ENCODE data around the gene GINS2. TPM values are rescaled to one million over a fixed set of nuclear protein-coding genes. Genes with fewer than 3 reads are reported as not detected.

The GINS2 gene
- total RNA-seq, 3 donors from 2014 or later = 0.66 to 3.1 (median 1.1) TPM

DNA sequence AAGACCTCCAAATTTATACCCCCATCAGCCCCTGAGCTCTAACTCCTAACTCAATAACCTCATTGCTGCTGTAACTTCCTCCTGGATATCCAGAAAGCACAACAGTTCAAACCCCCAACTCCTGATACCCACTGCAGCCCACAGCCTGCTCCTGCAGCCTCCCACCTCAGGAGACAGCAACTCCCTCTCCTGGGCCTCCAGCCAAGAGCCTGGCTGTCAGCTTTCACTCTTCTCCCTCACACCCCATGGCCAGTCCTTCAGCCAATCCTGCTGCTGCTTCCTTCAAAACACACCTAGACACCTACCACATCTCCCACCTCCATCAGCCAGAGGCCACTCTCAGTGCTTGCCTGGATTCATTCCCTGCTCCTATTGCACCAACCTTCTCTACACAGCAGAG lies 5.4 kb downstream of the GINS2 start:
- H3K4me1 ChIP-seq = peaks cover 0 to 3% of the 10 kb centered on the region in 2 donors

GRCh38 chr16:85682516-85682915 lies 6.2 kb downstream of the GINS2 start:
- TF ChIP-seq, protein P1, sequence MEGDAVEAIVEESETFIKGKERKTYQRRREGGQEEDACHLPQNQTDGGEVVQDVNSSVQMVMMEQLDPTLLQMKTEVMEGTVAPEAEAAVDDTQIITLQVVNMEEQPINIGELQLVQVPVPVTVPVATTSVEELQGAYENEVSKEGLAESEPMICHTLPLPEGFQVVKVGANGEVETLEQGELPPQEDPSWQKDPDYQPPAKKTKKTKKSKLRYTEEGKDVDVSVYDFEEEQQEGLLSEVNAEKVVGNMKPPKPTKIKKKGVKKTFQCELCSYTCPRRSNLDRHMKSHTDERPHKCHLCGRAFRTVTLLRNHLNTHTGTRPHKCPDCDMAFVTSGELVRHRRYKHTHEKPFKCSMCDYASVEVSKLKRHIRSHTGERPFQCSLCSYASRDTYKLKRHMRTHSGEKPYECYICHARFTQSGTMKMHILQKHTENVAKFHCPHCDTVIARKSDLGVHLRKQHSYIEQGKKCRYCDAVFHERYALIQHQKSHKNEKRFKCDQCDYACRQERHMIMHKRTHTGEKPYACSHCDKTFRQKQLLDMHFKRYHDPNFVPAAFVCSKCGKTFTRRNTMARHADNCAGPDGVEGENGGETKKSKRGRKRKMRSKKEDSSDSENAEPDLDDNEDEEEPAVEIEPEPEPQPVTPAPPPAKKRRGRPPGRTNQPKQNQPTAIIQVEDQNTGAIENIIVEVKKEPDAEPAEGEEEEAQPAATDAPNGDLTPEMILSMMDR (IDR thresholded peaks at IDR 0.05) = no peak
- no peak for TF ChIP-seq POLR2AphosphoS5 (IDR thresholded peaks at IDR 0.05)
- no peak for TF ChIP-seq POLR2A (IDR thresholded peaks at IDR 0.05)
- Histone ChIP-seq H3K27me3 (no peaks in the 10 kb centered on the region), H3K27ac (no peak overlapping the region), H3K9me3 (no peaks in the 10 kb centered on the region), H3K36me3 (no peaks in the 10 kb centered on the region), H3K4me1 (no peaks in the 10 kb centered on the region), H3K4me3 (no peak overlapping the region)
- intact Hi-C loops (cut with DNase I; ENCODE audit: low total_unique reads) = no loop called here
- DNase-seq (ENCODE audit: low spot score in 2 of 2) = no peak

More for the DNA sequence above, 5.4 kb downstream of the GINS2 start:
- TF ChIP-seq POLR2AphosphoS5 (IDR thresholded peaks at IDR 0.05) = no peak
- TF ChIP-seq, protein P1 (IDR thresholded peaks at IDR 0.05) = no peak
- no peak for TF ChIP-seq POLR2A (IDR thresholded peaks at IDR 0.05)
- no peak overlapping the region for H3K4me3 ChIP-seq
- no peak for DNase-seq (ENCODE audit: low spot score in 2 of 2)
- H3K9me3 ChIP-seq = no peaks in the 10 kb centered on the region
- H3K36me3 ChIP-seq = no peaks in the 10 kb centered on the region
- intact Hi-C loops (cut with DNase I; ENCODE audit: low total_unique reads) = no loop called here
- no peak overlapping the region for H3K27ac ChIP-seq
- H3K27me3 ChIP-seq = no peaks in the 10 kb centered on the region

- Histone ChIP-seq H3K27ac (peak overlapping the region; percentile 23 to 31), H3K36me3 (no peaks in the 10 kb centered on the region), H3K4me3 (no peak overlapping the region), H3K27me3 (no peaks in the 10 kb centered on the region), H3K9me3 (no peaks in the 10 kb centered on the region), H3K4me1 (no peaks in the 10 kb centered on the region)
- intact Hi-C loops (cut with DNase I; ENCODE audit: low total_unique reads) = no loop called here
- TF ChIP-seq POLR2AphosphoS5 (IDR thresholded peaks at IDR 0.05) (no peak), POLR2A (IDR thresholded peaks at IDR 0.05) (no peak)
- TF ChIP-seq, protein P1 (IDR thresholded peaks at IDR 0.05) = no peak
- DNase-seq (ENCODE audit: low spot score in 2 of 2) = no peak
These were observed 7.5 kb downstream of the GINS2 start for GRCh38 chr16:85681255-85681654.

DNA sequence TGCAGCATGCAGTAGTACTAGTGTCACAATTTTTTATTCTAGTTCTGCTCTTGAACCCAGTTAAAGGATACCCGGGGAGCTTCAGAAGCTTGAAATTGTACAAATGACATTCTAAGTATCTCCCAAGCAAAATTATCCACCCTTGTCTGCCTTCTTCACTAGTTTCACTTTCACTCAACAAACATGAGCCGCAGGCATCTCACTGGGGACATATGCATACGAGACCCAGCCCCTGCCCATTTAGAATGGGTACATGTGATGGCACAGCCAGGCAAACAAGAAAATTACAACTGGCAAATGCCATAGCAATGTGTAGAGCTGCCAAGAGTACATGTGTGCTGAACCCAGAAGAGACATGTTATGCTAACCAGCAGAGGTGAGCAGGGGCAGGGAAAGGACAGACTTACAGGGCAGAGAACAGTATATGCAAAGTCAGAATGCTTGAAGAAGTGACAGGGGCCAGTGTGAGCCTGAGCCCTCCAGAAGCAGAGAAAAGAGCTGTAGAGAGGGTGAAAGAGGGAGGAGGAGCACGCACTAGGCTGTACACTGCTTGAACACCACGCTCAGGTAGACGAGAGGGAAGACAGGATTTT lies 8.3 kb downstream of the GINS2 start:
- Histone ChIP-seq H3K27ac (peak overlapping the region in 1 of 2 donors; percentile 23), H3K9me3 (no peaks in the 10 kb centered on the region), H3K4me1 (no peaks in the 10 kb centered on the region), H3K36me3 (no peaks in the 10 kb centered on the region), H3K27me3 (no peaks in the 10 kb centered on the region), H3K4me3 (no peak overlapping the region)
- no peak for DNase-seq (ENCODE audit: low spot score in 2 of 2)
- intact Hi-C loops (cut with DNase I; ENCODE audit: low total_unique reads) = no loop called here
- no peak for TF ChIP-seq POLR2A (IDR thresholded peaks at IDR 0.05)
- TF ChIP-seq, protein P1 (IDR thresholded peaks at IDR 0.05) = no peak
- no peak for TF ChIP-seq POLR2AphosphoS5 (IDR thresholded peaks at IDR 0.05)

GRCh38 chr16:85679870-85680269 lies 8.9 kb downstream of the GINS2 start:
- intact Hi-C loops (cut with DNase I; ENCODE audit: low total_unique reads) = no loop called here
- no peaks in the 10 kb centered on the region for H3K36me3 ChIP-seq

More at GRCh38 chr16:85679870-85680269, 8.9 kb downstream of the GINS2 start:
- Histone ChIP-seq H3K27me3 (no peaks in the 10 kb centered on the region), H3K27ac (no peak overlapping the region), H3K9me3 (no peaks in the 10 kb centered on the region), H3K4me3 (no peak overlapping the region), H3K4me1 (no peaks in the 10 kb centered on the region)
- no peak for DNase-seq (ENCODE audit: low spot score in 2 of 2)
- TF ChIP-seq, protein P1 (IDR thresholded peaks at IDR 0.05) = no peak
- no peak for TF ChIP-seq POLR2A (IDR thresholded peaks at IDR 0.05)
- no peak for TF ChIP-seq POLR2AphosphoS5 (IDR thresholded peaks at IDR 0.05)

Measured in breast epithelium (tissue), 4 donors.